WTC11 (cell line): ENCODE results near the gene RSBN1L. TPM values are rescaled to one million over a fixed set of nuclear protein-coding genes. Genes with fewer than 3 reads are reported as not detected.

Source experiments
- ATAC-seq: fragments of 200-7000 bp; cut with Tn5 transposase; 2 replicates; pipeline ENCODE4 v1.10.0; 2021; ENCODE audit warnings: mild to moderate bottlenecking, moderate library complexity
- CTCF ChIA-PET: fragments of 300-600 bp; sonication (Branson Sonifier 250); formaldehyde crosslinking; loops from one replicate; lab custom pipeline; 2021; ENCODE audit warnings: antibody characterized with exemption; lab: Charles Lee
- POLR2A ChIA-PET: fragments of 350-600 bp; sonication (Branson Sonifier 250); formaldehyde crosslinking; loops from one replicate; lab custom pipeline; 2021; ENCODE audit warnings: antibody characterized with exemption; lab: Charles Lee
- DNase-seq: peaks from one replicate; pipeline ENCODE4 v3.0.0; 2021; ENCODE audit warnings: low spot score
- H3K27ac Mint-ChIP-seq: 2 replicates; pipeline ENCODE4 v1.8.0; 2021; ENCODE audit warnings: mixed read lengths
- H3K27me3 Mint-ChIP-seq: 2 replicates; pipeline ENCODE4 v1.8.0; 2021; ENCODE audit warnings: low read depth, mild to moderate bottlenecking, moderate library complexity, mixed read lengths
- H3K36me3 Mint-ChIP-seq: 2 replicates; pipeline ENCODE4 v1.8.0; 2021; ENCODE audit warnings: mixed read lengths
- H3K4me1 Mint-ChIP-seq: 2 replicates; pipeline ENCODE4 v1.8.0; 2022; ENCODE audit warnings: mixed read lengths
- H3K4me3 Mint-ChIP-seq: 2 replicates; pipeline ENCODE4 v1.8.0; 2021; ENCODE audit warnings: mild to moderate bottlenecking, moderate library complexity, mixed read lengths
- H3K9me3 Mint-ChIP-seq: 2 replicates; pipeline ENCODE4 v1.8.0; 2021; ENCODE audit warnings: mixed read lengths
- ELF4 ChIP-seq: sonication (generic); formaldehyde crosslinking; IDR thresholded peaks from 2 replicates; pipeline ENCODE4 v1.8.1; 2022; ENCODE audit warnings: low read depth, mild to moderate bottlenecking, moderate library complexity, missing genetic modification reagents
- GTF2I ChIP-seq: fragments of 250-450 bp; sonication (Bioruptor Pico); conservative IDR thresholded peaks from 2 replicates; pipeline ENCODE4 v1.4.0; 2021; ENCODE audit warnings: mild to moderate bottlenecking
- HMGA2 ChIP-seq: fragments of 250-450 bp; sonication (Bioruptor Pico); IDR thresholded peaks from 2 replicates; pipeline ENCODE4 v1.4.0; 2021; ENCODE audit warnings: mild to moderate bottlenecking, moderate library complexity
- MLX ChIP-seq: sonication (generic); formaldehyde crosslinking; IDR thresholded peaks from 2 replicates; pipeline ENCODE4 v1.8.1; 2023; ENCODE audit warnings: mild to moderate bottlenecking, missing genetic modification reagents, moderate library complexity
- STAT6 ChIP-seq: sonication (generic); formaldehyde crosslinking; conservative IDR thresholded peaks from 2 replicates; pipeline ENCODE4 v1.8.1; 2023; ENCODE audit warnings: mild to moderate bottlenecking, low read depth, missing genetic modification reagents, moderate library complexity
- TEAD1 ChIP-seq: sonication (generic); formaldehyde crosslinking; IDR thresholded peaks from 2 replicates; pipeline ENCODE4 v1.8.0; 2022; ENCODE audit warnings: mild to moderate bottlenecking, missing genetic modification reagents
- ZNF121 ChIP-seq: sonication (generic); formaldehyde crosslinking; IDR thresholded peaks from 2 replicates; pipeline ENCODE4 v1.8.0; 2023; ENCODE audit warnings: missing genetic modification reagents
- ZNF263 ChIP-seq: sonication (generic); formaldehyde crosslinking; IDR thresholded peaks from 2 replicates; pipeline ENCODE4 v1.8.1; 2022; ENCODE audit warnings: low read depth, mild to moderate bottlenecking, moderate library complexity, missing genetic modification reagents
- total RNA-seq: library from RNA; stranded (reverse); gene quantifications from 3 replicates; pipeline ENCODE4 v1.2.3, GENCODE V29; 2021
- TF ChIP-seq, protein P1 (sequence below): sonication (generic); formaldehyde crosslinking; IDR thresholded peaks from 2 replicates; pipeline ENCODE4 v1.8.0; 2022; ENCODE audit warnings: missing genetic modification reagents
- TF ChIP-seq, protein P2 (sequence below): fragments of 250-450 bp; sonication (Bioruptor Pico); IDR thresholded peaks from 2 replicates; pipeline ENCODE4 v1.9.0; 2021; ENCODE audit warnings: mild to moderate bottlenecking
- TF ChIP-seq, protein P3 (sequence below): sonication (generic); formaldehyde crosslinking; IDR thresholded peaks from 2 replicates; pipeline ENCODE4 v1.8.0; 2023; ENCODE audit warnings: mild to moderate bottlenecking, missing genetic modification reagents

The RSBN1L gene
- total RNA-seq, 1 experiment from 2014 or later, result 16.8 TPM

DNA sequence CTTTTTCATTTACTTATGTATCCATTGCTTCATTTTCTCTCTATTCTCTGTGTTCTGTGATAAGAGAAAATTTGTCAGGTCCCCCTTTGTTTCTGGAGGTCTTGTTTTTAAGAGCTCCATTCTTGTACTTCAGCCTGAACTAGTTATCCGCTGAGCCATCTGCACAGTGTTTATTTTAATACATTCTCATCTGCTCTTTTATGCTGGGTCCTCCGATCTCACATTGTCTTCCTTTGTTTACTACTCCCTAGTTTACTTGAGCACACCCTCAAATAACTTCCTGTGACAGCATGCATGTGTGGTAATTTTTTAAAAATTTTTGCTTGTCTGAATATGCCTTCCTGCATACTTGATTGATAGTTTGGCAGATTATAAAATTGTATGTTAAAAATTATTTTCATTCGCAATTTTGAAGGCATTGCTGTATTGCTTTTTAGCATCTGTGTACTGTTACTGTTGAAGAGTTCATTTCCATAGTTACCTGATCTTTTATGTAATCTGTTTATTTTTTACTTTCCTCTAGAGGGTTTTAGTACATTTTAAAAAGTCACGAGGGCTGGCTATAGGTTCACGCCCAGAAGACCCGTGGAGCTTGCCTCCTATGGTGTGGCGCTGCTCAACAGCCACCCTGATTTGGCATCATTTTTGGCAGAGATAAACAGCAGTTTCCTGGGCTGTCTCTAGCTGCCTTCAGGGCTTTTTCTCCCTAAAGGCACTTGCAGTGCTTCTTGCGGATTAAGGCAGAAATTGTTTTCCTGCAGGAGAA, 31.9 kb downstream of the RSBN1L start:
- DNase-seq, result no peak
- peak; percentile 82 for ATAC-seq

DNA sequence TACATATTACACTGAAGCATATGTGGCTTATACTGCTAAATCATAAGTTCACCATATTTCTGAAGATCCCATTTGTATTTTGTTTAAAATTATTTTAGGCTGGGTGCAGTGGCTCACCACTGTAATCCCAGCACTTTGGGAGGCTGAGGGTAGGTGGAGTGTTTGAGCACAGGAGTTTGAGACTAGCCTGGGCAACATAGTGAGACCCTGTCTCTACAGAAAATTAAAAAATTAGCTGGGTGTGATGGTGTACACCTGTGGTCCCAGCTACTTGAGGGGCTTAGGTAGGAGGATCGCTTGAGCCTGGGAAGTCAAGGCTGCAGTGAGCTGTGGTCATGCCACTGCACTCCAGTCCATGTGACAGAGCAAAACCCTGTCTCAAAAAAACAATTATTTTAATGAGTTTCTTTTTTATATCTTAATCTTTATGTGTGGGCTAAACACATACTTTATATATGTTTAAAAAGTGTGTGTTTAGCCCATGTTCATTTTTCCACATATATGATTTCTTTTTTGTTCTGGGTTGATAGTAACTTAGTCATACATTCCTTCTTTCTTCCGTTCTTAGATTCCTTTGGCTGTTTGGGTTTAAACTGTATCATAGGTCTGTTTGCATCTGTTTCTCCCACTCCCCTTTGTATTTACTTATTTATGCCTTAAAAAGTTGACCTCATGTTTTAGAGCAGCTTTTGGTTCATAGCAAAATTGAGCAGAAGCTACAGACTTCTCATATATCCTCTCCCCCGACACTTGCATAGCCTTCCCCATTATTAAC, 33.5 kb downstream of the RSBN1L start:
- H3K4me3 Mint-ChIP-seq, result no peak overlapping the region
- ChIA-PET CTCF (no interaction called here), POLR2A (no interaction called here)
- no peaks in the 10 kb centered on the region for H3K27me3 Mint-ChIP-seq
- DNase-seq, result no peak
- no peaks in the 10 kb centered on the region for H3K36me3 Mint-ChIP-seq
- no peaks in the 10 kb centered on the region for H3K9me3 Mint-ChIP-seq
- H3K27ac Mint-ChIP-seq, result peak overlapping the region; percentile 84
- ATAC-seq, result no peak
- peaks cover 35% of the 10 kb centered on the region for H3K4me1 Mint-ChIP-seq
- TF ChIP-seq ZNF121 (CRISPR knock-in tag) (peak; percentile 86), HMGA2 (CRISPR knock-in tag) (no peak), GTF2I (0 out of 2 replicates have a peak, but pooled peaks have one; percentile 16), ELF4 (CRISPR knock-in tag) (no peak), TEAD1 (CRISPR knock-in tag) (no peak), MLX (CRISPR knock-in tag) (no peak)
- TF ChIP-seq, protein P1, sequence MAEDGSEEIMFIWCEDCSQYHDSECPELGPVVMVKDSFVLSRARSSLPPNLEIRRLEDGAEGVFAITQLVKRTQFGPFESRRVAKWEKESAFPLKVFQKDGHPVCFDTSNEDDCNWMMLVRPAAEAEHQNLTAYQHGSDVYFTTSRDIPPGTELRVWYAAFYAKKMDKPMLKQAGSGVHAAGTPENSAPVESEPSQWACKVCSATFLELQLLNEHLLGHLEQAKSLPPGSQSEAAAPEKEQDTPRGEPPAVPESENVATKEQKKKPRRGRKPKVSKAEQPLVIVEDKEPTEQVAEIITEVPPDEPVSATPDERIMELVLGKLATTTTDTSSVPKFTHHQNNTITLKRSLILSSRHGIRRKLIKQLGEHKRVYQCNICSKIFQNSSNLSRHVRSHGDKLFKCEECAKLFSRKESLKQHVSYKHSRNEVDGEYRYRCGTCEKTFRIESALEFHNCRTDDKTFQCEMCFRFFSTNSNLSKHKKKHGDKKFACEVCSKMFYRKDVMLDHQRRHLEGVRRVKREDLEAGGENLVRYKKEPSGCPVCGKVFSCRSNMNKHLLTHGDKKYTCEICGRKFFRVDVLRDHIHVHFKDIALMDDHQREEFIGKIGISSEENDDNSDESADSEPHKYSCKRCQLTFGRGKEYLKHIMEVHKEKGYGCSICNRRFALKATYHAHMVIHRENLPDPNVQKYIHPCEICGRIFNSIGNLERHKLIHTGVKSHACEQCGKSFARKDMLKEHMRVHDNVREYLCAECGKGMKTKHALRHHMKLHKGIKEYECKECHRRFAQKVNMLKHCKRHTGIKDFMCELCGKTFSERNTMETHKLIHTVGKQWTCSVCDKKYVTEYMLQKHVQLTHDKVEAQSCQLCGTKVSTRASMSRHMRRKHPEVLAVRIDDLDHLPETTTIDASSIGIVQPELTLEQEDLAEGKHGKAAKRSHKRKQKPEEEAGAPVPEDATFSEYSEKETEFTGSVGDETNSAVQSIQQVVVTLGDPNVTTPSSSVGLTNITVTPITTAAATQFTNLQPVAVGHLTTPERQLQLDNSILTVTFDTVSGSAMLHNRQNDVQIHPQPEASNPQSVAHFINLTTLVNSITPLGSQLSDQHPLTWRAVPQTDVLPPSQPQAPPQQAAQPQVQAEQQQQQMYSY, result no peak
- TF ChIP-seq, all 79 proteins: peak for 2

More for the DNA sequence above, 31.9 kb downstream of the RSBN1L start:
- TF ChIP-seq, protein P2, sequence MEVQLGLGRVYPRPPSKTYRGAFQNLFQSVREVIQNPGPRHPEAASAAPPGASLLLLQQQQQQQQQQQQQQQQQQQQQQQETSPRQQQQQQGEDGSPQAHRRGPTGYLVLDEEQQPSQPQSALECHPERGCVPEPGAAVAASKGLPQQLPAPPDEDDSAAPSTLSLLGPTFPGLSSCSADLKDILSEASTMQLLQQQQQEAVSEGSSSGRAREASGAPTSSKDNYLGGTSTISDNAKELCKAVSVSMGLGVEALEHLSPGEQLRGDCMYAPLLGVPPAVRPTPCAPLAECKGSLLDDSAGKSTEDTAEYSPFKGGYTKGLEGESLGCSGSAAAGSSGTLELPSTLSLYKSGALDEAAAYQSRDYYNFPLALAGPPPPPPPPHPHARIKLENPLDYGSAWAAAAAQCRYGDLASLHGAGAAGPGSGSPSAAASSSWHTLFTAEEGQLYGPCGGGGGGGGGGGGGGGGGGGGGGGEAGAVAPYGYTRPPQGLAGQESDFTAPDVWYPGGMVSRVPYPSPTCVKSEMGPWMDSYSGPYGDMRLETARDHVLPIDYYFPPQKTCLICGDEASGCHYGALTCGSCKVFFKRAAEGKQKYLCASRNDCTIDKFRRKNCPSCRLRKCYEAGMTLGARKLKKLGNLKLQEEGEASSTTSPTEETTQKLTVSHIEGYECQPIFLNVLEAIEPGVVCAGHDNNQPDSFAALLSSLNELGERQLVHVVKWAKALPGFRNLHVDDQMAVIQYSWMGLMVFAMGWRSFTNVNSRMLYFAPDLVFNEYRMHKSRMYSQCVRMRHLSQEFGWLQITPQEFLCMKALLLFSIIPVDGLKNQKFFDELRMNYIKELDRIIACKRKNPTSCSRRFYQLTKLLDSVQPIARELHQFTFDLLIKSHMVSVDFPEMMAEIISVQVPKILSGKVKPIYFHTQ (CRISPR knock-in tag), result no peak
- TF ChIP-seq, protein P3, sequence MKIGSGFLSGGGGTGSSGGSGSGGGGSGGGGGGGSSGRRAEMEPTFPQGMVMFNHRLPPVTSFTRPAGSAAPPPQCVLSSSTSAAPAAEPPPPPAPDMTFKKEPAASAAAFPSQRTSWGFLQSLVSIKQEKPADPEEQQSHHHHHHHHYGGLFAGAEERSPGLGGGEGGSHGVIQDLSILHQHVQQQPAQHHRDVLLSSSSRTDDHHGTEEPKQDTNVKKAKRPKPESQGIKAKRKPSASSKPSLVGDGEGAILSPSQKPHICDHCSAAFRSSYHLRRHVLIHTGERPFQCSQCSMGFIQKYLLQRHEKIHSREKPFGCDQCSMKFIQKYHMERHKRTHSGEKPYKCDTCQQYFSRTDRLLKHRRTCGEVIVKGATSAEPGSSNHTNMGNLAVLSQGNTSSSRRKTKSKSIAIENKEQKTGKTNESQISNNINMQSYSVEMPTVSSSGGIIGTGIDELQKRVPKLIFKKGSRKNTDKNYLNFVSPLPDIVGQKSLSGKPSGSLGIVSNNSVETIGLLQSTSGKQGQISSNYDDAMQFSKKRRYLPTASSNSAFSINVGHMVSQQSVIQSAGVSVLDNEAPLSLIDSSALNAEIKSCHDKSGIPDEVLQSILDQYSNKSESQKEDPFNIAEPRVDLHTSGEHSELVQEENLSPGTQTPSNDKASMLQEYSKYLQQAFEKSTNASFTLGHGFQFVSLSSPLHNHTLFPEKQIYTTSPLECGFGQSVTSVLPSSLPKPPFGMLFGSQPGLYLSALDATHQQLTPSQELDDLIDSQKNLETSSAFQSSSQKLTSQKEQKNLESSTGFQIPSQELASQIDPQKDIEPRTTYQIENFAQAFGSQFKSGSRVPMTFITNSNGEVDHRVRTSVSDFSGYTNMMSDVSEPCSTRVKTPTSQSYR, result no peak
- TF ChIP-seq STAT6 (CRISPR knock-in tag), result no peak
- no peak for TF ChIP-seq ZNF263 (CRISPR knock-in tag)
- no peak for TF ChIP-seq HMGA2 (CRISPR knock-in tag)
- peak overlapping the region; percentile 97 for H3K27ac Mint-ChIP-seq
- H3K4me3 Mint-ChIP-seq, result peak overlapping the region; percentile 25
- ChIA-PET CTCF (interaction anchor here (1.1 to 1.3 kb wide), 2 partner anchors 25 to 139 kb away, joined by 3 to 4 read pairs; no protein-coding TSS in a partner anchor), POLR2A (no interaction called here)
- H3K4me1 Mint-ChIP-seq, result peaks cover 35% of the 10 kb centered on the region
- no peaks in the 10 kb centered on the region for H3K9me3 Mint-ChIP-seq
- no peaks in the 10 kb centered on the region for H3K36me3 Mint-ChIP-seq
- no peaks in the 10 kb centered on the region for H3K27me3 Mint-ChIP-seq
